ENCODE measurements around the gene TIMM17A.

DNA sequence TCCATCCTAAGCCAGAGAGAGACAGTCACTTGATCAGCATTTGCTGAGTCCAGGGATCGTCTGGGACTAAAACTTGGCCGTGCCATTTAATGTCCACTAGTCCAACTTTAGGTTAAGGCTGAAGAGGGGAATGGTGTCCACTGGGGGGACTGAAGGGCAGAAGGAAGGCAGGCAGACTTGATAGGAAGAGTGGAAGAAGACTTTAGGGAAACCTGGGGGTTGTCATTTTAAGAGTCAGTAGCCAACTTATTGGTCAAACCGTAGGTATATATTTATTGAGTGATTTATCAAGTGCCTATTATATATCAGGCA is 7.7 kb upstream of the TIMM17A start:
- no peak for TF ChIP-seq CTCF (conservative IDR thresholded peaks at IDR 0.05 in 1 of 2, IDR thresholded peaks at IDR 0.05 in 1 of 2; ENCODE audit: low read depth in 1 of 2, low read length in 2 of 2)
- no peak for TF ChIP-seq EZH2 (IDR thresholded peaks at IDR 0.05; ENCODE audit: low read length, missing control alignments)

Data from fibroblast of lung (primary cell).